Chondrocyte (in vitro differentiated cells): ENCODE measurements around the gene S100A4. TPM values are rescaled to one million over a fixed set of nuclear protein-coding genes. Genes with fewer than 3 reads are reported as not detected.

ENCODE experiments used
- DNase-seq: peaks from one replicate; pipeline ENCODE4 v3.0.0; 2021; ENCODE audit warnings: mixed read lengths, low spot score
- H3K27ac Mint-ChIP-seq: one replicate; pipeline ENCODE4 v1.8.0; 2021; ENCODE audit warnings: mild to moderate bottlenecking, moderate library complexity, mixed read lengths; ENCODE audit not compliant: unreplicated experiment
- H3K27me3 Mint-ChIP-seq: 2 replicates; pipeline ENCODE4 v1.8.0; 2021; ENCODE audit warnings: low read depth, mixed read lengths
- H3K36me3 Mint-ChIP-seq: 2 replicates; pipeline ENCODE4 v1.8.0; 2021; ENCODE audit warnings: low read depth, mixed read lengths
- H3K4me1 Mint-ChIP-seq: 2 replicates; pipeline ENCODE4 v1.8.0; 2021; ENCODE audit warnings: low read depth, mild to moderate bottlenecking, mixed read lengths
- H3K4me3 Mint-ChIP-seq: one replicate; pipeline ENCODE4 v1.8.0; 2021; ENCODE audit warnings: mild to moderate bottlenecking, moderate library complexity, mixed read lengths; ENCODE audit not compliant: unreplicated experiment
- H3K9me3 Mint-ChIP-seq: 2 replicates; pipeline ENCODE4 v1.8.0; 2021; ENCODE audit warnings: low read depth, mixed read lengths
- total RNA-seq: library from RNA; stranded (reverse); gene quantifications from 3 replicates; pipeline ENCODE4 v1.2.1, GENCODE V29; 2021
- TF ChIP-seq, protein P1 (sequence below): fragments of 200-600 bp; sonication (generic); IDR thresholded peaks from 2 replicates; pipeline ENCODE4 v1.5.0; 2021; ENCODE audit warnings: antibody characterized with exemption, mild to moderate bottlenecking, moderate library complexity

The S100A4 gene
- total RNA-seq, 1 donor from 2014 or later, result 388 TPM

DNA sequence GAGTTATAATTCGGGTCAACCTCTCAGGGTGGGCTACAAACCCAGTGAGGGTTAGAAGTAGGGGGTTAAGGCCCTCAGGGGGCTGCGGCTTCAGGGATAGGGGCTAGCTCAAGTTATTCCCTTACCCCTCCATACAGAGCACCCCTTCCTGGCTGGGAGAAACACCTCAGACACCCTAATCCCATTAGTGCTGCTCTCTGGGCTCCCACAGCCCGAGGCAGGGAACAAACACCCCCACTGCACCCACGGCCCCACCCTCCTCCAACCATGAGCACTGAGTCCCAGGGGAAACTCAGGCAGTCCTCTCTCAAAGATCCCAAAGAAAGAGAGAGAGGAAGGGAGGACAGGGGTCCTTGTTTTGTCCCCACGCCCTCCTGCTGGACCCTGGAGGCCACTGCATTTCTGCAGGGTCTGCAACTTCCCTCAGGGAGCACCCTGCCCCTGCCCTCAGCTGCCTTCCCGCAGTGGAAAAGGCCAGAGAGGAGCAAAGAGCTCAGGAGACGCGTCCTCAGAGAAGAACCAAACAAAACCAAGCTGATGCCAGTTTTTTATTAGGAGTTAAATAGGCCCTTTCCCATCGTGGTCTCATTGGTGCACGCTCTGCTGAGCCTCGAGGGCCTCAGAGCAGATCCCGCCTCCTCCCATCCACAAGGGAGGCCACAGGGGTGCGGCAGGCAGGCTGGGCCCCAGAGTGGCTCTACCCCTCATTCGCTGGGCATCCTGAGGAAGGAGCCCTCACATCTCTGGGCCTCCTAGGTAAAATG is 1.4 kb upstream of the S100A4 start:
- H3K9me3 Mint-ChIP-seq, result no peaks in the 10 kb centered on the region
- no peak for DNase-seq
- peak overlapping the region; percentile 93 for H3K27ac Mint-ChIP-seq
- H3K36me3 Mint-ChIP-seq, result no peaks in the 10 kb centered on the region
- H3K4me1 Mint-ChIP-seq, result peaks cover 91% of the 10 kb centered on the region
- H3K27me3 Mint-ChIP-seq, result no peaks in the 10 kb centered on the region
- peak overlapping the region; percentile 12 for H3K4me3 Mint-ChIP-seq
- TF ChIP-seq, protein P1, sequence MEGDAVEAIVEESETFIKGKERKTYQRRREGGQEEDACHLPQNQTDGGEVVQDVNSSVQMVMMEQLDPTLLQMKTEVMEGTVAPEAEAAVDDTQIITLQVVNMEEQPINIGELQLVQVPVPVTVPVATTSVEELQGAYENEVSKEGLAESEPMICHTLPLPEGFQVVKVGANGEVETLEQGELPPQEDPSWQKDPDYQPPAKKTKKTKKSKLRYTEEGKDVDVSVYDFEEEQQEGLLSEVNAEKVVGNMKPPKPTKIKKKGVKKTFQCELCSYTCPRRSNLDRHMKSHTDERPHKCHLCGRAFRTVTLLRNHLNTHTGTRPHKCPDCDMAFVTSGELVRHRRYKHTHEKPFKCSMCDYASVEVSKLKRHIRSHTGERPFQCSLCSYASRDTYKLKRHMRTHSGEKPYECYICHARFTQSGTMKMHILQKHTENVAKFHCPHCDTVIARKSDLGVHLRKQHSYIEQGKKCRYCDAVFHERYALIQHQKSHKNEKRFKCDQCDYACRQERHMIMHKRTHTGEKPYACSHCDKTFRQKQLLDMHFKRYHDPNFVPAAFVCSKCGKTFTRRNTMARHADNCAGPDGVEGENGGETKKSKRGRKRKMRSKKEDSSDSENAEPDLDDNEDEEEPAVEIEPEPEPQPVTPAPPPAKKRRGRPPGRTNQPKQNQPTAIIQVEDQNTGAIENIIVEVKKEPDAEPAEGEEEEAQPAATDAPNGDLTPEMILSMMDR, result no peak

DNA sequence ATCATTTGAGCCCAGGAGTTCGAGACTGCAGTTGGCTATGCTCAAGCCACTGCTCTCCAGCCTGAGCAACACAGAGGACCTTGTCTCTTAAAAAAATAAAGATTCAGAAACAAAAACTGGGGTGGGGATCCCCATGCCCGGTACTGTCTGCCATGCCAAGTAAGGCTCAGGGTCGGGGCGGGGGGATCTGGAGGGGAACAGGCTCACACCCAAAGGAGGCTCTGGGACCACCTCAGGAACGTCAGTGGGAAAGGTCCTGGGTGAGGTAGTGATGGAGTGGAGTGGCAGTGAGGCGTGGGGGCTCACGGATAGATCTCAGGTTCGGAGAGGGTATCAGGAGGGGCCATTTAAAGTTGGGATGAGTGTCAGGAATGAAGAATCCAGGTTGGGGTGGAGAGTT is 765 bp upstream of the S100A4 start:
- Mint-ChIP-seq H3K27me3 (no peaks in the 10 kb centered on the region), H3K36me3 (no peaks in the 10 kb centered on the region), H3K9me3 (no peaks in the 10 kb centered on the region), H3K4me3 (no peak overlapping the region), H3K27ac (peak overlapping the region; percentile 93), H3K4me1 (peaks cover 97% of the 10 kb centered on the region)
- DNase-seq, result no peak
- TF ChIP-seq, protein P1, result no peak

- H3K9me3 Mint-ChIP-seq, result no peaks in the 10 kb centered on the region
- TF ChIP-seq, protein P1, result no peak
- peak overlapping the region; percentile 93 for H3K27ac Mint-ChIP-seq
- no peaks in the 10 kb centered on the region for H3K27me3 Mint-ChIP-seq
- H3K4me3 Mint-ChIP-seq, result peak overlapping the region; percentile 84
- H3K4me1 Mint-ChIP-seq, result peaks cover 96% of the 10 kb centered on the region
- DNase-seq, result no peak
- no peaks in the 10 kb centered on the region for H3K36me3 Mint-ChIP-seq
These were observed 1.0 kb downstream of the S100A4 start for GRCh38 chr1:153544453-153545066.

DNA sequence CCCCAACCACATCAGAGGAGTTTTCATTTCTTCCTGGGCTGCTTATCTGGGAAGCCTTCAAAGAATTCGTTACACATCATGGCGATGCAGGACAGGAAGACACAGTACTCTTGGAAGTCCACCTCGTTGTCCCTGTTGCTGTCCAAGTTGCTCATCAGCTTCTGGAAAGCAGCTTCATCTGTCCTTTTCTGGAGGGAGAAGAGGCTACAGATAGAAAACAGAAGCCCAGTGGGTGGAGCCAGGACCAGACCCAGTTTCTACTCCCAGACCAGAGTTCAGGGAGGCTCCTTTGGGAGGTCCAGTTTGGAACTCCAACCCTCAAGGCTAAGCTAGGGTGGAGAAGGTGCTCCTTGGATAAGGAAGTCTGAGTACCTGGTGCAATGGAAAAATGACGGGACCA is 1.9 kb downstream of the S100A4 start:
- Mint-ChIP-seq H3K27ac (peak overlapping the region; percentile 27), H3K4me3 (peak overlapping the region; percentile 84)

More for the DNA sequence above, 1.9 kb downstream of the S100A4 start:
- no peaks in the 10 kb centered on the region for H3K9me3 Mint-ChIP-seq
- H3K27me3 Mint-ChIP-seq, result no peaks in the 10 kb centered on the region
- DNase-seq, result no peak
- TF ChIP-seq, protein P1, result no peak
- peaks cover 89% of the 10 kb centered on the region for H3K4me1 Mint-ChIP-seq
- H3K36me3 Mint-ChIP-seq, result no peaks in the 10 kb centered on the region
